CD4-positive, alpha-beta T cell treated with Interleukin-12 subunit alpha and Interleukin-12 subunit beta, for 1 hour (primary cell): ENCODE results near the gene MORN1.

Source experiments
- DNase-seq: peaks from one replicate; pipeline ENCODE4 v3.0.0-alpha.2; 2020

MORN1 gene

DNA sequence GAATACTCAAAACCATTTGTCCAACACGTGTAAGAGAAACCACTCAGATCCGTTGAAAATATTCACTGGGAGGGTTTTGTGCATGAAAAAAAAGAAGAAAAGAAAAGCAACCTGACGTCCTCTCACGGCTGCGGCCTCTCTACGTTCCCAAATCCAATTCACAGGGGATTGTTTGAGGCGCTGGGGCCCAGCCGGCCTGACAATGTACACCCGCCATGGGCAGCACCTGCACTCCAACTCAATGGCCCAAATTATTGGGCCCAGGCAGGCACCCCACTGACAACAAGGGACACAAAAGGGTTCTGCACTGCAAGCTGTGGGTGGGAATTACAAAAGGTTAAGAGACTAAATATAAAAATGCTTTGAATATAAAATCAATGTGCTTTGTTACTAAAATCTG, 41.5 kb downstream of the MORN1 start:
- no peak for DNase-seq

- no peak for DNase-seq
Measured at GRCh38 chr1:2348346-2349325, 42.7 kb downstream of the MORN1 start.

GRCh38 chr1:2347896-2348295, 43.5 kb downstream of the MORN1 start:
- DNase-seq = no peak

DNA sequence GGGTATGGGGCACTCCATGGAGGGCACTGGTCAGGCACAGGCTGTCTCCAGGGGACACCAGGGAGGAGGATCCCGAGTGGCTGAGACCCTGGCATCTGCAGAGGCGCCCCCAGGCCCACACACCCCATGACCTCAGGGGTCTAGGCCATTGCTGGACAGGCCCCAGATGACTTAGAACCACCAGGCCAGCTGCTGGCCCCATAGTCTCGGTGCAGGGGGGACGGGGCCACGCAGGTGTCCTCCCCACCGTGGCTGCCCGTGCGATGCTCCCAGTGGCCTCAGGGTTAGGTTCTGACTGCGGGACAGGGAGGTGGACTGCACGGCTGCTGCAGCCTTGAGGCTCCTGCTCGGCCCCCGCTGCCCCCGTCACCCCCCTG, 44.0 kb downstream of the MORN1 start:
- DNase-seq = no peak

- DNase-seq = no peak
Measured at GRCh38 chr1:2346691-2347408, 44.5 kb downstream of the MORN1 start.

DNA sequence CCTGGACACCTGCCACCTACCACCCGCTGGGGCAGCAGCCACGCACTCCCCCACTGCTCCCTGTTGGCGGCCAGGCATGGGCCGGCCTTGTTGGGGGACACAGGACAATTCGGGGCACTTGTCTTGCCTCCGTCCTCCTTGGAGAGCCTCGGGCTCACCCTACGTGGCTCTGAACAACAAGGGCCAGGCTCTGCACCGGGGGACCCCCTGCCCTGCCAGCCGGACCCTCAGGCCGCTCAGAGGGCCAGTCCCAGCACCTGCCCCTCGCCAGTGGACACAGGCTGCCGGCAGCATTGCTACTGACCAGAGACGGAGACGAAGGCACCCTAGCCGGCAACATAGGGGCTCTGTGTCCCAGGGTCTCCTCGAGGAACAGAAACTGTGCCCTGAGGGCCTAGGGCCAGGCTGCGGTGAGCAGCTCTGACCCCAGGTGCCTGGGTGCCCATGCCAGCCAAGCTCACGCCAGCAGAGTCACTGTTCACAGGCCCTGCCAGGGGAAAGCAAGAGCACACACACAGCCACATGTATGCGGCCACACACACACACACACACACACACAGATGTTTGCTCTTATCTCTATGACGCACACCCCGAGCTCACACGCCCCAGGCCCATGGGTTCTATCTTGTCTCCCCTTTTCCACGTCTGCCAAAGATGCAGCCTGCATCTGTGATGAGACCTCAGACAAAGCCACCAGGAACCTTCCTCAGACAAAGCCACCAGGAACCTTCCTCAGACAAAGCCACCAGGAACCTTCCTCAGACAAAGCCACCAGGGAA, 45.9 kb downstream of the MORN1 start:
- no peak for DNase-seq

DNA sequence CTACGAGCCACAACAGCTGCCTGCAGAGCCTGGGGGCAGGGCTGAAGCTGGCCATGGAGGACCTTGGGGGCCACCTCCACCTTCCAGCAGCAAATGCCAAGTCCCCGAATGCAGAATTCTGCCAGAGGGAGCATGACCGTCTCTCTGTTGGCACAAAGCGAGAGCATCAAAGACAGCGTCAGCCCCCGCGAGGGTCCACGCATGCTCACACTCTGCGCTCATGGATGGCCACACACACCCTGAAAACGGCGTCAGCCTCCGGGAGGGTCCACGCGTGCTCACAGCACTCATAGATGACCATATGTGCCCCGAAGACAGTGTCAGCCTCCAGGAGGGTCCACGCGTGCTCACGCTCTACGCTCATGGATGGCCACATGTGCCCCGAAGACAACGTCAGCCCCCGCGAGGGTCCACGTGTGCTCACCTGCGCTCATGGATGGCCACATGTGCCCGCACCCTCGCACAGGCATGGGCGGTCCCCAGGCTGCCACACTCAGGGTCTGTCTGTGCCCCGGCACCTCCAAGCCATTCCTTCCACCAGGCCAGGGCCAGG, 46.5 kb downstream of the MORN1 start:
- DNase-seq = no peak

DNA sequence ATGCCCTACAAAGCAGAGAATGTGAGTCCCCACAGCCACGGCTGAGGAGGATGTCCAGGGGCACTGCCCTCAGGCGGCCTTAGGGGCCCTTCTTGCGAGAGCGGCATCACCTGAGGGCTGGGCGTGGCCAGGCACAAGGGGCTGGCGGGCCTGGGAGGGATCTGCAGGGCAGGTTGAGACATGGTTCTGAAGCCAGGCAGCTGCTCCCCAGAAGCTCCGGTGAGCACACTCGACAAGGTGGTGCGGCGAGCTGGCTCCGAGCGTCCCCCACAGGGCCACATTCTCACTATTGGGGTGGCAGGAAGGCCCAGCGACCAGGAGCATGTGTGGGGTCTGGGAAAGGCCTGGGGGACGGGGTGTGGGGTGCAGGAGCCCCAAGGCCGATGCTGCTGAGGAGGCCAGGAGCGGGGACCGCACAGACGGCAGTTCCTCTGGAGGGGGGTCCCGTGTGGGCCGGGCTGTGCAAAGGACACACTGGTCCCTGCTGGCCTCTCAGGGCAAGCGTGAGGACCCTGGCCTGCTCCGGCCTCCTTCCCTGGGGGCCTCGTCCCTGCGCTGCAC, 47.2 kb downstream of the MORN1 start:
- no peak for DNase-seq

DNA sequence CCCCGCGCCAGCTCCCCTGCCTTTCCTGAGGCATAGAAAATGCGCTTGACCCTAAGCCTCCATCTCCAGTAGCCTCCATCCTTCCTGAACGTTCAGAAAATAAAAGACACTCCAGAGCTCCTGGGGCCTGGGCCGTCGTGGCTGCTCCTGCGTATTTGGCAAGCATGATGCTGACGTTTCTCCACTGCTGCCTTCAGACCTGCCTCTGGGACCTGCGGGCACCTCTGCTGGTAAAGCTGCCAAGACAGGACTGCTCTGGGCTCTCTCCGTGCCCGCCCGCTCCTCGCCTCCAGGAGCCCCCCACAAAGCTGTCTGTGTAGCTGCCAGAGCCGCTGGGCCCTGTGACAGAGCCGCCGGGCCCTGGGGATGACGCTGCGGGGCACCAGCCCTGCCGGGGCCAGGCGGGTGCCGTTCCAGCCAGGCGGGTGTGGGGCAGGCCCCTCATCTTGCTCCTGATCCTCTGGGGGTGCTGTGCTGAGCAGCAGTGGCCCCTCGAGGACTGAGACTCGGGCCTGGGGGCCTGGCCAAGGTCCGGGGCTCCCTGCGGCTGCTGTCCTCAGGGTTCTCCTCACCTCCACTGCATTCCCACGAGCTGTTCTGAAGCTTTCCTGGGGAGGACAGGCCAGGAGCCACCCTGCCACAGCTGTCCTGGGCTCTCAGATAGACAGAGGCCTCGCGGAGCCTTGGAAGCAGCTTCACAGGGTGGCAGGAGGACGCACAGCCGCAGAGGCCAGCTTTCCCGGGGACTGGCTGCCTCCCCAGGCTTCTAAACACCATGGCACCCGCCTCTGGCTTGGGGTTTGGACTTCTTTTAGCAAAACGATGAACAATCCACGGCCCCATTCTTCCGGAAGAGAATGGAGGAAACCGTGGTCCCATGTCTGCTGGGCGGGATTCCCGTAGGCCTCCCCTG, 48.1 kb downstream of the MORN1 start:
- no peak for DNase-seq

DNA sequence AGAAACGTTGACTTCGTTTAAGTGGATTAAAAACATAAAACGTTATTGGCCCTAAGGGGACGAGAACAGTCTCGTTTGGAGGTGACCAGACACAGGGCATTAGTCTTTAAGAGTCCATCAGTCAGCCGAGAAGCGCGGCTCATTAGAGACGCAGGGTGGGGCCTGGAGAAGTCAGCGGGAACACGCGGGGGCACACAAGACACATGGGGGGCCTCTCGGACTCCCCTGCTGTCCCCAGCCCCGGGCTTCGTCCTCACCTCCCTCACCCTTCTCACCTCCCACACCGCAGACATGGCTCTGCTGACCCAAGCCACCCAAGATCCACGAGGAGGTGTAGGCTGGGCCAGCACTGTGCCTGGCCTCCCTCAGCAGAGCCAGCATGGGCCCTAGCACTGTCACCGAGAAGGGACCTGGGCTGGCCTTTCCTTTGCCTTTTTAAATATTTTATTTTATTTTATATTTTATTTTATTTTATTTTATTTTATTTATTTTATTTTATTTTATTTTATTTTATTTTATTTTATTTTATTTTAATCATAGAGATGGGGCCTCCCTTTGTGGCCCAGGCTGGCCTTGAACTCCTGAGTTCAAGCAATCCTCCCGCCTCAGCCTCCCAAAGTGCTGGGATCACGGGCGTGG, 48.9 kb downstream of the MORN1 start:
- no peak for DNase-seq

- DNase-seq = no peak
Measured at GRCh38 chr1:2341706-2342383, 49.5 kb downstream of the MORN1 start.

- DNase-seq = no peak
Measured at GRCh38 chr1:2340918-2341254, 50.5 kb downstream of the MORN1 start.

- no peak for DNase-seq
Measured at GRCh38 chr1:2340086-2340917, 51.1 kb downstream of the MORN1 start.

DNA sequence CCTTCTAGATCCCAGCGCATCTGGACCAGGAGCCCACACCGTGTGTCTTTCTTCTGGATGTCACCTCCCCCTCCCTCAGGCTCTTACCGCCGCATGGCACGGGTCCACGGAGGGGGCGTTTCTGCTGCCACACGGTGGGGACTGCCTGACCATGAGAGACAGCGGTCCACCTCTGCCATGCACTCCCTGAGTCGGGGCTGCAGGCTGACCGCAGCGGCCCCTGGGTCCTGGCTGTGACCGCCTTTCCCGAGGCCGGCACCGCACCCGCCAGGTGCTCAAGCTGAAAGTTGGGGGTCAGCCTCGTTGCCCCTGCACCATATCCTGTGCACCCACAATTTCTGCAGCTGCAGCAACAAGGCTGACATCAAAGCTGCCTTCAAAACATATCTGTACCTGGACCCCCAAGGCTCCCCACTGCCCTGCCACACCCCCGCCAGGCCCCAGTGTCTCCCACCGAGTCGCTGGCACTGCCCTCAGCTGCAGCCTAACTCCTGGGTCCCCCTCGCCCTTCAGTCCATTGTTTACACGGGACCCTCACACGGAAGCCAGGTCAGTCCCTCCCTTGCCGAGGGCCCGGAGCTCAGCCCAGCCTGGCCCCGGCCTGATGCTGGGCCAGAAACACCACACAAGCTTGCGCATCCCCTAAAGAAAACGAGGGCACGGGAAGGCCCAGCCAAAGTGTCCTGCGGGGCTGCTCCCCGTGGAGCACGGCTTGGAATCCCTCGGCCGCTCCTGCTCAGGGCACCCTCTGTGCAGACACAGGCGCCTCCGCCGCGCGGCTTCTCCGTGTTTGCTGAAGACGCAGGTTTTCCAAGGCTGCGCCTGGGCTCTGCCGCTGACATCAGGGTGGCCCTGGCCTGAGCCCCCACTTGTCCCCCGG, 51.9 kb downstream of the MORN1 start:
- no peak for DNase-seq

- DNase-seq = no peak
Measured at GRCh38 chr1:2337501-2337900, 53.9 kb downstream of the MORN1 start.

DNA sequence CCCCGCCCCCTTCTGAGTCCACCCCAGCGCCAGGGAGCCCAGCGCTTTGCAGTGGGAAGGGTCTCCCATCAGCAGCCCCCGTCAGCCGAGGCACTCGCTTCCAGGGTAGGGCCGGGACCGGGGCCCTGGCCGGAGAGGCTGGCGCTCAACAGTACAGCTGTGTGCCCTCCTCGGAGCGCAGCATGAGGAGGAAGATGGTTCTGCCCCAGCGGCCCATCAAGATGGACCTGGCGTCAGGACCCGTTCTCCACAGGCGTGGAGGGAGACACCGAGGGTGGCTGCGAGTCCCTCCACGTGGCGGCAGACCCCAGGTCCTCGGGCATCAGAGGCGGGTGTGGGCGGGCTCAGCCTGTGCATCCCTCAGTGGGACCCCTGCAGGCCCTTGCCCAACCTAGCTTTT, 54.3 kb downstream of the MORN1 start:
- DNase-seq = no peak

DNA sequence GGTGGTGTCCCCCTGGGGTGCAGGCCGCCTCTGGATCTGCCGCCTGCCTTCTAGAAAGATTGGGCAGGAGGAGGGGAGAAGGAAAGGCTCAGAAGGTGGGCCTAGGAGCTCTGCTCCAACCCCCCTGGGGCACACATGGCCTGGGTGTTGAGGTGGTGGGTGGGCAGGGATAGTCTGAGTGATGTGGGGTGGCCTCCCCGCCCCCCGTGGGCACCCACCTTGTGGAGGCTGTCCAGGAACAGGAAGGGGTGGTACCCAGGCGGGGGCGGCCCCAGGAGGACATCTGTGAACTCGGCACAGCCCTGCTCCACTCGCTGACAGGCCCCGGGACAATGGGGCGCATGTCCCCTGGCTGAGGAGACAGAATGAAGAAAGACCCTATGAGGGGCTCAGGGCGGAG, 54.9 kb downstream of the MORN1 start:
- no peak for DNase-seq

DNA sequence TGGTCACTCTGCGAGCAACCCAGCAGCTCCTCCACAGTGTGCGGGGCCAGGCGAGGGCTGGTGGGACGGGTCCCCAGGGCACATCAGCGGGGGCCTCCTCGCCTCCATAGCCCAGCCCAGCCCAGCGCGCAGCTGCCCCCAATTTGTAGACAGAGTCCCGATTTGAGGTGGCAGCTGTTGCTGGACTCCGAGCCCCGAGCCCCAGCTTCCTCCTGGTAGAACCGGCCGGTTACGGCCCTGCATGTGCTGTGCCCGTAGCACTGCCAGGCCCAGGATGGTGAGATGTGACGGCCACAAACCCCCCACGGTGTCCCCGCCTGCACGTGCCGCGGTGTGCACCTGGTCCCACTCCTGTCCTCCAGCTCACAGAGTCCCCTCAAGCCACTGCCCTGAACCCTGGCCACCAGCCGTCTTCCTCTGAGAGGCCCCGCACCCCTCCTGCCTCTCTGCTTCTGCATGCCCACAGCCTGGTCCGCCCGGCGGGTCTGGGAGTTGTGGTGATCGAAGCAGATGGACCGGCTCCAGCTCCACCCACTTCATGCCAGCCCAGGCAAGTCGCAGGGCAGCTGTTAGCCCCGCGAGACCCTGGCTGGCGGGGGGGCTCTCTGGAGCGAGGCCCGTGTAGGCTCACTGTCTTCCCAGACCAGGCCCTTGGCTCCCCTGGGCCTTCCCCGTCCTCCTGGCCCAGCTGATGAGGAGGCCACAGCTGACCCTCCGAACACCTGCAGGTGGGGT, 55.5 kb downstream of the MORN1 start:
- DNase-seq = no peak
